ENCODE data around the gene NFYB.
"Not testable (repeated sequence)": the region's sequence is repeated elsewhere in the genome, so short reads cannot be mapped to it uniquely, and the experiment has no call there.

Gene NFYB

GRCh38 chr12:104126548-104126947, 11.5 kb downstream of the NFYB start:
- CTCF ChIA-PET = interaction anchor here (0.8 to 12.9 kb wide), 2 partner anchors 12 to 17 kb away, joined by 3 to 72 read pairs; partner anchors contain the start of gene NFYB
- POLR2A ChIA-PET = no interaction called here
- DNase-seq (ENCODE audit: extremely low spot score) = no peak
- no peak for TF ChIP-seq CTCF (IDR thresholded peaks at IDR 0.05; ENCODE audit: control extremely low read depth, extremely low read depth, low read depth, missing control alignments)

- TF ChIP-seq CTCF (IDR thresholded peaks at IDR 0.05; ENCODE audit: control extremely low read depth, extremely low read depth, low read depth, missing control alignments) = no peak
- no peak for DNase-seq (ENCODE audit: extremely low spot score)
- ChIA-PET POLR2A (no interaction called here), CTCF (interaction anchor here (4.2 kb wide), 1 partner anchor 14 kb away, joined by 39 read pairs; no protein-coding TSS in a partner anchor)
Observed at GRCh38 chr12:104122298-104122697, 15.7 kb downstream of the NFYB start.

- ChIA-PET POLR2A (no interaction called here), CTCF (interaction anchor here (2.0 to 4.2 kb wide), 2 partner anchors 8 to 12 kb away, joined by 7 to 39 read pairs; no protein-coding TSS in a partner anchor)
- no peak for TF ChIP-seq CTCF (IDR thresholded peaks at IDR 0.05; ENCODE audit: control extremely low read depth, extremely low read depth, low read depth, missing control alignments)
- DNase-seq (ENCODE audit: extremely low spot score) = no peak
Observed at GRCh38 chr12:104121001-104121400, 17.0 kb downstream of the NFYB start.

GRCh38 chr12:104115587-104115975, 22.4 kb downstream of the NFYB start:
- CTCF ChIA-PET = interaction anchor here (1.1 to 1.7 kb wide), 3 partner anchors 11 to 236 kb away, joined by 3 to 4 read pairs (median 4); no protein-coding TSS in a partner anchor
- DNase-seq (ENCODE audit: extremely low spot score) = no peak
- TF ChIP-seq CTCF (IDR thresholded peaks at IDR 0.05; ENCODE audit: control extremely low read depth, extremely low read depth, low read depth, missing control alignments) = no peak
- POLR2A ChIA-PET = no interaction called here

GRCh38 chr12:104114834-104115586, 23.0 kb downstream of the NFYB start:
- DNase-seq (ENCODE audit: extremely low spot score); CTCF ChIA-PET; POLR2A ChIA-PET: not testable (repeated sequence)

GRCh38 chr12:104109446-104110271, 28.4 kb downstream of the NFYB start:
- POLR2A ChIA-PET = no interaction called here

More at GRCh38 chr12:104109446-104110271, 28.4 kb downstream of the NFYB start:
- no peak for TF ChIP-seq CTCF (IDR thresholded peaks at IDR 0.05; ENCODE audit: control extremely low read depth, extremely low read depth, low read depth, missing control alignments)
- no peak for DNase-seq (ENCODE audit: extremely low spot score)
- CTCF ChIA-PET = interaction anchor here (0.6 to 4.8 kb wide), 53 partner anchors 7 to 339 kb away, joined by 3 to 72 read pairs (median 5); partner anchors contain the start of genes HCFC2, HSP90B1, NFYB and TDG
